Mammary epithelial cell (primary cell): ENCODE results near the gene PFKP.

Source experiments
- EZH2 ChIP-seq: IDR thresholded peaks from 2 replicates; pipeline ENCODE4 v1.6.1; 2012; ENCODE audit warnings: low read length, inconsistent platforms, borderline replicate concordance
- TF ChIP-seq, protein P1 (sequence below), 2 donors: IDR thresholded peaks in 1 of 2; conservative IDR thresholded peaks in 1 of 2; 2 replicates each; pipeline ENCODE4 v1.5.1; 2011 to 2012; ENCODE audit warnings: inconsistent platforms in 2 of 2, low read length in 2 of 2, mild to moderate bottlenecking in 2 of 2, control low read depth in 1 of 2, low read depth in 1 of 2; ENCODE audit not compliant: insufficient read depth in 1 of 2; ENCODE audit errors: extremely low read depth in 1 of 2

- TF ChIP-seq, protein P1, sequence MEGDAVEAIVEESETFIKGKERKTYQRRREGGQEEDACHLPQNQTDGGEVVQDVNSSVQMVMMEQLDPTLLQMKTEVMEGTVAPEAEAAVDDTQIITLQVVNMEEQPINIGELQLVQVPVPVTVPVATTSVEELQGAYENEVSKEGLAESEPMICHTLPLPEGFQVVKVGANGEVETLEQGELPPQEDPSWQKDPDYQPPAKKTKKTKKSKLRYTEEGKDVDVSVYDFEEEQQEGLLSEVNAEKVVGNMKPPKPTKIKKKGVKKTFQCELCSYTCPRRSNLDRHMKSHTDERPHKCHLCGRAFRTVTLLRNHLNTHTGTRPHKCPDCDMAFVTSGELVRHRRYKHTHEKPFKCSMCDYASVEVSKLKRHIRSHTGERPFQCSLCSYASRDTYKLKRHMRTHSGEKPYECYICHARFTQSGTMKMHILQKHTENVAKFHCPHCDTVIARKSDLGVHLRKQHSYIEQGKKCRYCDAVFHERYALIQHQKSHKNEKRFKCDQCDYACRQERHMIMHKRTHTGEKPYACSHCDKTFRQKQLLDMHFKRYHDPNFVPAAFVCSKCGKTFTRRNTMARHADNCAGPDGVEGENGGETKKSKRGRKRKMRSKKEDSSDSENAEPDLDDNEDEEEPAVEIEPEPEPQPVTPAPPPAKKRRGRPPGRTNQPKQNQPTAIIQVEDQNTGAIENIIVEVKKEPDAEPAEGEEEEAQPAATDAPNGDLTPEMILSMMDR (conservative IDR thresholded peaks at IDR 0.05 in 1 of 2, IDR thresholded peaks at IDR 0.05 in 1 of 2; ENCODE audit: extremely low read depth in 1 of 2, insufficient read depth in 1 of 2, low read depth in 1 of 2, low read length in 2 of 2) = no peak
- no peak for TF ChIP-seq EZH2
Observed at GRCh38 chr10:3172081-3172445, 104.7 kb downstream of the PFKP start.
